Astrocyte (in vitro differentiated cells and primary cell): ENCODE measurements around the gene MAGI1. TPM values are rescaled to one million over a fixed set of nuclear protein-coding genes. Genes with fewer than 3 reads are reported as not detected.
A peak's percentile ranks its signal among the peaks of the same experiment; 100 is the strongest.

ENCODE experiments used
- DNase-seq: peaks from one replicate; pipeline ENCODE4 v3.0.0-alpha.2; 2010; ENCODE audit warnings: low read depth
- FAIRE-seq: peaks from 2 replicates; lab custom pipeline; 2011; peaks lifted over from hg19 to GRCh38; lab: Jason Lieb, UNC
- H2AFZ ChIP-seq: 2 replicates; pipeline ENCODE4 v1.6.0; 2012; ENCODE audit warnings: low read depth, low read length, inconsistent platforms
- H3K27ac ChIP-seq: 2 replicates; pipeline ENCODE4 v1.5.1; 2011; ENCODE audit warnings: low read depth, low read length, inconsistent platforms
- H3K27me3 ChIP-seq: 2 replicates; pipeline ENCODE4 v1.6.0; 2011; ENCODE audit warnings: low read length, inconsistent platforms; ENCODE audit not compliant: insufficient read depth
- H3K36me3 ChIP-seq: 2 replicates; pipeline ENCODE4 v1.5.1; 2011; ENCODE audit warnings: low read length, inconsistent platforms; ENCODE audit not compliant: insufficient read depth
- H3K4me1 ChIP-seq: 2 replicates; pipeline ENCODE4 v1.5.1; 2011; ENCODE audit warnings: low read length, inconsistent platforms; ENCODE audit not compliant: insufficient read depth
- H3K4me2 ChIP-seq: 2 replicates; pipeline ENCODE4 v1.6.0; 2012; ENCODE audit warnings: low read length, inconsistent platforms
- H3K4me3 ChIP-seq: 2 replicates; pipeline ENCODE4 v1.5.1; 2011; ENCODE audit warnings: low read depth, mild to moderate bottlenecking, low read length, inconsistent platforms; ENCODE audit not compliant: insufficient read depth
- H3K79me2 ChIP-seq: 2 replicates; pipeline ENCODE4 v1.6.0; 2012; ENCODE audit warnings: mild to moderate bottlenecking, low read length, inconsistent platforms; ENCODE audit not compliant: insufficient read depth
- H3K9ac ChIP-seq: 2 replicates; pipeline ENCODE4 v1.6.0; 2012; ENCODE audit warnings: mild to moderate bottlenecking, low read length, inconsistent platforms
- H3K9me3 ChIP-seq: 2 replicates; pipeline ENCODE4 v1.5.1; 2012; ENCODE audit warnings: low read depth, mild to moderate bottlenecking, low read length, inconsistent platforms; ENCODE audit not compliant: insufficient read depth
- H4K20me1 ChIP-seq: 2 replicates; pipeline ENCODE4 v1.6.0; 2012; ENCODE audit warnings: low read length, inconsistent platforms; ENCODE audit not compliant: insufficient read depth
- H3K27ac Mint-ChIP-seq: one replicate; pipeline ENCODE4 v1.8.0; 2021; ENCODE audit warnings: mild to moderate bottlenecking, mixed read lengths; ENCODE audit not compliant: unreplicated experiment
- H3K27me3 Mint-ChIP-seq: one replicate; pipeline ENCODE4 v1.8.0; 2021; ENCODE audit warnings: low read depth, mixed read lengths; ENCODE audit not compliant: unreplicated experiment
- H3K36me3 Mint-ChIP-seq: one replicate; pipeline ENCODE4 v1.8.0; 2021; ENCODE audit warnings: low read depth, mixed read lengths; ENCODE audit not compliant: unreplicated experiment
- H3K4me1 Mint-ChIP-seq: one replicate; pipeline ENCODE4 v1.8.0; 2021; ENCODE audit warnings: low read depth, mixed read lengths; ENCODE audit not compliant: unreplicated experiment
- H3K4me3 Mint-ChIP-seq: one replicate; pipeline ENCODE4 v1.8.0; 2021; ENCODE audit warnings: mild to moderate bottlenecking, moderate library complexity, mixed read lengths; ENCODE audit not compliant: unreplicated experiment
- H3K9me3 Mint-ChIP-seq: one replicate; pipeline ENCODE4 v1.8.0; 2021; ENCODE audit warnings: mild to moderate bottlenecking, mixed read lengths; ENCODE audit not compliant: unreplicated experiment
- CTCF ChIP-seq: IDR thresholded peaks from 2 replicates; pipeline ENCODE4 v1.5.1; 2011; ENCODE audit warnings: low read depth, mild to moderate bottlenecking, inconsistent platforms, low read length, moderate library complexity; ENCODE audit not compliant: insufficient read depth
- EZH2 ChIP-seq: IDR thresholded peaks from 2 replicates; pipeline ENCODE4 v1.6.1; 2012; ENCODE audit warnings: mild to moderate bottlenecking, low read length, inconsistent platforms; ENCODE audit not compliant: insufficient read depth
- total RNA-seq: library from RNA; stranded (reverse); gene quantifications from 2 replicates; pipeline ENCODE4 v1.2.1, GENCODE V29; 2021

The MAGI1 gene
- total RNA-seq, 1 donor from 2014 or later, result 31.8 TPM

DNA sequence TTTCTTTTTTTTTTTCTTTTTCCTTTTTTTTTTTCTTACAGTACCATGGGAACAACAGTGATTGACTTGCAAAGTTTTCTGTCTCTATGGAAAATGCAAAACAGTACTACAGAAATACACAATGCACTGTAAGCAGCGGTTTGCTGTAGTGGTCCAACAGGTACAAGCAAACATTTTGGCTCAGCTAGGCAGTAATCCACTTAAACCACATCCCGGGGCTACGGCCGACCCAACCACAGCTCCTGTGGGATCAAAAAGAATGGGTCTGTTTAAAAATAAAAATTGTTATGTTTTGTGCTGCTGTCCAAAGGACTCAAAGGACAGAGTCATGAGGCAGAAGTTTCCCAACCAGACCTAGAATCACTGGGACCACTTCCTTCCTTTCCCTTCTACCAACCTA, 683.8 kb downstream of the MAGI1 start:
- H3K27ac Mint-ChIP-seq, result no peak overlapping the region
- Histone ChIP-seq H3K4me2 (no peak overlapping the region), H3K27me3 (no peaks in the 10 kb centered on the region), H2AFZ (no peak overlapping the region), H3K4me1 (no peaks in the 10 kb centered on the region), H3K4me3 (no peak overlapping the region), H3K9me3 (no peaks in the 10 kb centered on the region), H3K36me3 (no peaks in the 10 kb centered on the region), H3K79me2 (no peaks in the 10 kb centered on the region), H4K20me1 (no peaks in the 10 kb centered on the region), H3K27ac (no peak overlapping the region), H3K9ac (no peak overlapping the region)
- no peaks in the 10 kb centered on the region for H3K27me3 Mint-ChIP-seq
- TF ChIP-seq CTCF (no peak), EZH2 (no peak)
- peaks cover 9% of the 10 kb centered on the region for H3K4me1 Mint-ChIP-seq
- no peak for FAIRE-seq
- no peak overlapping the region for H3K4me3 Mint-ChIP-seq
- H3K36me3 Mint-ChIP-seq, result peaks cover 7% of the 10 kb centered on the region
- peaks cover 6% of the 10 kb centered on the region for H3K9me3 Mint-ChIP-seq
- no peak for DNase-seq

DNA sequence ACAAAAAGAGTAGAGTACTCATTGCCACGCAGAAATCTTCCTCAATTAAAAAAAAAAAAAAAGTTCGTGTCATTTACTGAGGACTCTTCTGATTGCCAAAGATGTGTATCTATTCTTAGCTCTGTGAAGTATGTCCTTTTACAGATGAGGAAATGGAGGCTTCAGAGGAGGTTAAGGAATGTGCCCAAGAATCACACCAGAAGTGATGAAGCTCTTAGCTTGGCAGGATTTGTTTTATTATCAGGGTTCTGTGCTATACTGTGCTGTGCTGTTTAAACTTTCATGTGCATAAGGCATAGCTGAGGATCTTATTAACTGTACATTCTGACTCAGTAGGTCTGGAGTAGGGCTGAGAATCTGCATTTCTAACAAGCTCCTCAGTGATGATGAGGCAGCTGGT, 685.8 kb downstream of the MAGI1 start:
- no peak overlapping the region for H3K27ac Mint-ChIP-seq
- DNase-seq, result no peak
- peaks cover 7% of the 10 kb centered on the region for H3K36me3 Mint-ChIP-seq

More for the DNA sequence above, 685.8 kb downstream of the MAGI1 start:
- Histone ChIP-seq H3K4me3 (no peak overlapping the region), H3K4me2 (no peak overlapping the region), H4K20me1 (no peaks in the 10 kb centered on the region), H3K9me3 (no peaks in the 10 kb centered on the region), H3K27ac (no peak overlapping the region), H3K9ac (no peak overlapping the region), H3K4me1 (no peaks in the 10 kb centered on the region), H2AFZ (no peak overlapping the region), H3K79me2 (no peaks in the 10 kb centered on the region), H3K36me3 (no peaks in the 10 kb centered on the region), H3K27me3 (no peaks in the 10 kb centered on the region)
- H3K4me1 Mint-ChIP-seq, result peaks cover 9% of the 10 kb centered on the region
- H3K4me3 Mint-ChIP-seq, result no peak overlapping the region
- H3K27me3 Mint-ChIP-seq, result no peaks in the 10 kb centered on the region
- H3K9me3 Mint-ChIP-seq, result peaks cover 6% of the 10 kb centered on the region
- TF ChIP-seq EZH2 (no peak), CTCF (no peak)
- peak; percentile 23 for FAIRE-seq
